GM21786 (cell line): ENCODE data around the gene EXTL1.

Experiments used
- ATAC-seq: cut with Tn5 transposase; IDR thresholded peaks from one replicate; pipeline ENCODE4 v1.9.1; 2021; ENCODE audit not compliant: unreplicated experiment

The EXTL1 gene

DNA sequence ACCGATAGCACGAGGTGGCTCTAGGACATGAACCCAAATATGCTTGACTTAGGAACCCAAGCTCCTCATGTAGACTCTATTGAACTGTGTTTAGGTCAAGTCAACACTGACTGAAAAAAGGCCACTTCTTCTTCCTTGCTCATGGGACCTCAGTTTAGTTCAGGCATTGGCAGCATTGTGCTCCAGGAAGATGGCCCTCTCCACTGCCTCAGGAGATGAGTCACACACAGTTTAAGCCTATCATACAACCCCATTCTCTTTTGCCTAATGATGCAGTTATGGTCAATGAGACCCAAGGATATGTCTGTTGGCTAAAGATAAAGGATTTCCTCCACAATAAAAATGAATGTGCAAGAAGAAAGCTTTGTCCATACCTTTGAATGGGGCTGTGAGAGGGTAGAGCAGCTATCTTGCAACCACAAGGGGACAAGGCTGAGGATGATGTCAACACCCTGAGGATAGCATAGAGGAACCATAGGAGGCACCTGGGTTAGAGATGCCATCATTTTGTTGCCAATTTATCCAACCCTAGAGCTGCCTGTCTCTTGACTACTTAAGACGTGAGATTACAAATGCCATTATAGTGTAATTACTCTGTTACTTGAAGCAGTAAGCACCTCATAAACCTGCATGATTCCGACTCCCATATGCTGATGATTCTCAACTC lies 48.9 kb downstream of the EXTL1 start:
- no peak for ATAC-seq

DNA sequence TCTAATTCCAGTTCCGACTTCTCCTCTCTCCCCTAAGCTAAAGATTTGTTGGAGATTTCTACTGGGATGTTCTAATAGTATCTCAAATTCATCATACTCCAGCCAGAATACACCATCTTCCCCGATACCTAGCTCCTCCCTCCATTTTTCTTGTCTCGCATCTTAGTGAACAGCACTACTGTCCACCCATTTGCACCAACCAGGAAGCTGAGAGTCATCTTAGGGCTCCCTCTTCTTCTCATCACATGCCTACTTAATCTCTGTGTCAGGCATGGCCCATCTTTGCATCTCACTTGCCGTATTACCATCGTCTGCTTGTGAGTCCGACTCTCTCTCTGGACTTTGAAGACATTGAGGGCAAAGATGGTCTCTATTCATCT lies 49.4 kb downstream of the EXTL1 start:
- ATAC-seq = no peak

- ATAC-seq = no peak
Measured at GRCh38 chr1:26072305-26072704, 50.7 kb downstream of the EXTL1 start.

DNA sequence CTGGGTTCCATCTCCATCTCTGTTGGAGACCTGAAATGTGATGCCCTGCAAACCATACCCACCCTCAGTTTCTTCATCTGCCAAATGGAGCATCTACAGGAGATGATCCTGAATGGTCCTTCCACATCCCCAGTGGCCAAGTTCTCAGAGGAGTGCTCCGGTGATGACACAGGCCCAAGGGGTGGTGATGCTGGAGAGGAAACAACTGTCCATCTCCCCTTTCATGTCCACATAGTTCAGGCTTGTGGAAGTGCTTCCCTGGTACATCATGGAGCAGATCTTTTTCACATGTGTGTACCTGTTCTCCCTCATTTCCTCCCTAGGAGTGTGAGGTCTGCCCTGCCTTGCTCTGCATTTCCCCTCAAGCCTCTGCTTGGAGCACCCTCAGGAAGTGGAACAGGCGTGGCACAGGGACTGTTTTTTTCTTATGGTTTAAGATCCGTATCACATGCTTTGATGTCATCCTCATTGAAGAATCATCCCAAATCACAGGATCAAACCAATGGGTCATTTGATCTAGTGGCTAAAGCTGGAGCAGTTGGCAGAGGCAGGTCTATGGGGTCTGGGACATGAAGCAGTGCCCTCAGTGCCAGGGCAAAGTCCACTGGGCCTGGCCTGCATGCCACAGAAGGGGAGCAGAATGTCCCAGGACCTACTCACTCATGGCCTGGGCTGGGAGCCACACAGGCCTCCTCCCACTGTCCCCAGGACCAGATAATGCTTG lies 54.0 kb downstream of the EXTL1 start:
- no peak for ATAC-seq

DNA sequence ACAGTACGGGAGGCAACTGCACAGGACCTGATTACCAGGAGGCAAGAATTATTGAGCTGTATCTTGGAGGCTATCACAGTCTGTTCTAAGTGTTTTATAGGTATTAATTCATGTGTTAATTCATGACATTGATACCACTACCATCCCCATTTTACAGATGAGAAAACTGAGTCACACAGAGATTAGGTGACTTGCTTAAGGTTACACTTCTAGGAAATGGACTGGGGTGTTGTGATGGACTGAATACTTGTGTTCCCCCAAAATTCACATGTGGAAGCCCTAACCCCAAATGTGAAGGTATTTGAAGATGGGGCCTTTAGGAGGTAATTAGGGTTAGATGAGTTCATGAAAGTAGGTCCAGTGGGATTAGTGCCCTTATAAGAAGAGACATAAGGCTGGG lies 55.9 kb downstream of the EXTL1 start:
- no peak for ATAC-seq

- ATAC-seq = no peak
Measured at GRCh38 chr1:26078286-26079177, 57.0 kb downstream of the EXTL1 start.

- ATAC-seq = no peak
Measured at GRCh38 chr1:26079178-26079563, 57.6 kb downstream of the EXTL1 start.

DNA sequence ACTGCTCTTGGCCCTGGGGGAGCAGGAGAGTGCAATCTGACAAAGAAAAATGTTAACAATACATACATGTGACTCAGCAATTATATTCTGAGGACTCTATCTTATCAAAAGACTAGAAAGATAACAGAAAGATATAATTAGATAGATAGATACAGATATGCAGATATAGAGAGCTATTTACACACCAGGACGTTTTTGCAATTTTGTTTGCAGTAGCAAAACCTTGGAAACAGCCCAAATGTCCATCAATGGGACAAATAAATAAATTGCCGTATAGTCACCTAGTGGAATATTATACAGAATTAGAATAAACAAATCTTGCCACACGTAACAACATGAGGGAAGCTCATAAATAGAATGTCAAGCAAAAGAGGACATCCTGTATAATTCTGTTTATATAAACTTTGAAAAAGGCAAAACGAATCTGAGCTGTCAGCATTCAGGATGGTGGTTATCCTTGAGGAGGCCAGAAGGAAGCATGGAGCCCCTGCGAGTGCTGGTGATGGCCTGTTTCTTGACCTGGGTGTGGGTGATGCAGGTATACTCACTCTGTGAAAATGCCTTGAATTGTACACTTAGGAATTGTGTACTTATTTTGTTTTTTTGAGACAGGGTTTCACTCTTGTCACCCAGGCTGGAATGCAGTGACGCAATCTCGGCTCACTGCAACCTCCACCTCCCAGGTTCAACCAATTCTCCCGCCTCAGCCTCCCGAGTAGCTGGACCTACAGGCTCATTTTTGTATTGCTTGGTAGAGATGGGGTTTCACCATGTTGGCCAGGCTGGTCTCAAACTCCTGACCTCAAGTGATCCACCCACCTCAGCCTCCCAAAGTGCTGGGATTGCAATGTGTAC lies 58.6 kb downstream of the EXTL1 start:
- ATAC-seq = no peak

- ATAC-seq = no peak
Measured at GRCh38 chr1:26081267-26082019, 59.9 kb downstream of the EXTL1 start.

GRCh38 chr1:26082020-26082350 lies 60.4 kb downstream of the EXTL1 start:
- ATAC-seq = no peak

GRCh38 chr1:26083208-26083607 lies 61.6 kb downstream of the EXTL1 start:
- ATAC-seq = no peak

- no peak for ATAC-seq
Measured at GRCh38 chr1:26084091-26084561, 62.6 kb downstream of the EXTL1 start.

GRCh38 chr1:26084844-26085243 lies 63.3 kb downstream of the EXTL1 start:
- ATAC-seq = no peak
